ENCODE results near the gene UGT1A3.

The UGT1A3 gene

GRCh38 chr2:233799087-233799665 is 70.3 kb downstream of the UGT1A3 start:
- Histone ChIP-seq H3K27me3 (ENCODE audit: insufficient read depth, poor library complexity, severe bottlenecking) (no peaks in the 10 kb centered on the region), H3K27ac (replicated peaks) (no peak overlapping the region), H3K4me3 (replicated peaks; ENCODE audit: insufficient read depth, low read length) (no peak overlapping the region)
- no peak for TF ChIP-seq SPI1 (IDR thresholded peaks at IDR 0.05; ENCODE audit: borderline replicate concordance, low read depth)
- no peak for TF ChIP-seq POLR2AphosphoS5 (IDR thresholded peaks at IDR 0.05; ENCODE audit: low read depth)
- no peak for TF ChIP-seq REST (IDR thresholded peaks at IDR 0.05; ENCODE audit: insufficient replicate concordance, low read depth)
- no peak for TF ChIP-seq GABPA (IDR thresholded peaks at IDR 0.05; ENCODE audit: low read depth)
- no peak for TF ChIP-seq CTCF (IDR thresholded peaks at IDR 0.05; ENCODE audit: insufficient read depth, low read length)
- DNase-seq (ENCODE audit: low read depth in 1 of 2, low spot score in 1 of 2), result no peak

- Histone ChIP-seq H3K4me3 (replicated peaks; ENCODE audit: insufficient read depth, low read length) (no peak overlapping the region), H3K27me3 (ENCODE audit: insufficient read depth, poor library complexity, severe bottlenecking) (no peaks in the 10 kb centered on the region), H3K27ac (replicated peaks) (no peak overlapping the region)
- TF ChIP-seq REST (IDR thresholded peaks at IDR 0.05; ENCODE audit: insufficient replicate concordance, low read depth) (no peak), CTCF (IDR thresholded peaks at IDR 0.05; ENCODE audit: insufficient read depth, low read length) (no peak), POLR2AphosphoS5 (IDR thresholded peaks at IDR 0.05; ENCODE audit: low read depth) (no peak), SPI1 (IDR thresholded peaks at IDR 0.05; ENCODE audit: borderline replicate concordance, low read depth) (no peak), GABPA (IDR thresholded peaks at IDR 0.05; ENCODE audit: low read depth) (no peak)
- DNase-seq (ENCODE audit: low read depth in 1 of 2, low spot score in 1 of 2), result no peak
Measured at GRCh38 chr2:233799716-233800115, 70.9 kb downstream of the UGT1A3 start.

GRCh38 chr2:233800208-233800607 is 71.4 kb downstream of the UGT1A3 start:
- H3K27me3 ChIP-seq (ENCODE audit: insufficient read depth, poor library complexity, severe bottlenecking), result no peaks in the 10 kb centered on the region
- H3K4me3 ChIP-seq (replicated peaks; ENCODE audit: insufficient read depth, low read length), result no peak overlapping the region
- DNase-seq (ENCODE audit: low read depth in 1 of 2, low spot score in 1 of 2), result no peak
- no peak overlapping the region for H3K27ac ChIP-seq (replicated peaks)
- TF ChIP-seq REST (IDR thresholded peaks at IDR 0.05; ENCODE audit: insufficient replicate concordance, low read depth), result no peak
- TF ChIP-seq SPI1 (IDR thresholded peaks at IDR 0.05; ENCODE audit: borderline replicate concordance, low read depth), result no peak
- no peak for TF ChIP-seq GABPA (IDR thresholded peaks at IDR 0.05; ENCODE audit: low read depth)
- no peak for TF ChIP-seq CTCF (IDR thresholded peaks at IDR 0.05; ENCODE audit: insufficient read depth, low read length)
- TF ChIP-seq POLR2AphosphoS5 (IDR thresholded peaks at IDR 0.05; ENCODE audit: low read depth), result no peak
